Osteocyte (in vitro differentiated cells): ENCODE data around the gene WIZ. TPM values are rescaled to one million over a fixed set of nuclear protein-coding genes. Genes with fewer than 3 reads are reported as not detected.

Source experiments
- DNase-seq: peaks from one replicate; pipeline ENCODE4 v3.0.0; 2021; ENCODE audit warnings: mixed read lengths; ENCODE audit not compliant: unreplicated experiment; ENCODE audit errors: extremely low spot score
- H3K27ac Mint-ChIP-seq: one replicate; pipeline ENCODE4 v1.8.0; 2021; ENCODE audit warnings: mild to moderate bottlenecking, mixed read lengths; ENCODE audit not compliant: unreplicated experiment
- H3K27me3 Mint-ChIP-seq: one replicate; pipeline ENCODE4 v1.8.0; 2021; ENCODE audit warnings: mixed read lengths; ENCODE audit not compliant: unreplicated experiment
- H3K36me3 Mint-ChIP-seq: one replicate; pipeline ENCODE4 v1.8.0; 2021; ENCODE audit warnings: mixed read lengths; ENCODE audit not compliant: unreplicated experiment
- H3K4me1 Mint-ChIP-seq: one replicate; pipeline ENCODE4 v1.8.0; 2021; ENCODE audit warnings: mixed read lengths; ENCODE audit not compliant: unreplicated experiment
- H3K4me3 Mint-ChIP-seq: one replicate; pipeline ENCODE4 v1.8.0; 2021; ENCODE audit warnings: mild to moderate bottlenecking, moderate library complexity, mixed read lengths; ENCODE audit not compliant: unreplicated experiment
- H3K9me3 Mint-ChIP-seq: one replicate; pipeline ENCODE4 v1.8.0; 2021; ENCODE audit warnings: mixed read lengths; ENCODE audit not compliant: unreplicated experiment
- CTCF ChIP-seq: fragments of 200-600 bp; sonication (generic); IDR thresholded peaks from 2 replicates; pipeline ENCODE4 v1.5.0; 2021; ENCODE audit warnings: antibody characterized with exemption, mild to moderate bottlenecking, moderate library complexity
- total RNA-seq: library from RNA; stranded (reverse); gene quantifications from 2 replicates; pipeline ENCODE4 v1.2.1, GENCODE V29; 2021

The WIZ gene
- total RNA-seq, 1 donor from 2014 or later = 55.0 TPM

GRCh38 chr19:15445227-15445605 is 4.5 kb downstream of the WIZ start:
- no peak overlapping the region for H3K27ac Mint-ChIP-seq
- H3K4me3 Mint-ChIP-seq = no peak overlapping the region
- H3K9me3 Mint-ChIP-seq = no peaks in the 10 kb centered on the region

GRCh38 chr19:15444505-15445226 is 5.1 kb downstream of the WIZ start:
- Mint-ChIP-seq H3K4me3 (no peak overlapping the region), H3K36me3 (peaks cover 3% of the 10 kb centered on the region), H3K27me3 (no peaks in the 10 kb centered on the region), H3K4me1 (peaks cover 7% of the 10 kb centered on the region), H3K27ac (no peak overlapping the region), H3K9me3 (no peaks in the 10 kb centered on the region)
- no peak for TF ChIP-seq CTCF
- DNase-seq = no peak

More at GRCh38 chr19:15445227-15445605, 4.5 kb downstream of the WIZ start:
- DNase-seq = no peak
- H3K27me3 Mint-ChIP-seq = no peaks in the 10 kb centered on the region
- H3K4me1 Mint-ChIP-seq = peaks cover 7% of the 10 kb centered on the region
- TF ChIP-seq CTCF = no peak
- H3K36me3 Mint-ChIP-seq = peaks cover 3% of the 10 kb centered on the region

- peaks cover 5% of the 10 kb centered on the region for H3K4me1 Mint-ChIP-seq
- H3K27ac Mint-ChIP-seq = no peak overlapping the region
- no peaks in the 10 kb centered on the region for H3K27me3 Mint-ChIP-seq
- no peak overlapping the region for H3K4me3 Mint-ChIP-seq
- DNase-seq = no peak
- H3K9me3 Mint-ChIP-seq = no peaks in the 10 kb centered on the region
- peaks cover 3% of the 10 kb centered on the region for H3K36me3 Mint-ChIP-seq
- TF ChIP-seq CTCF = no peak
These were observed 5.9 kb downstream of the WIZ start for GRCh38 chr19:15443838-15444237.

- Mint-ChIP-seq H3K4me3 (no peak overlapping the region), H3K27me3 (no peaks in the 10 kb centered on the region), H3K27ac (no peak overlapping the region), H3K4me1 (peaks cover under 1% of the 10 kb centered on the region), H3K9me3 (no peaks in the 10 kb centered on the region), H3K36me3 (peaks cover 3% of the 10 kb centered on the region)
- DNase-seq = no peak
- no peak for TF ChIP-seq CTCF
These were observed 6.4 kb downstream of the WIZ start for GRCh38 chr19:15443325-15443724.

GRCh38 chr19:15442142-15442920 is 7.4 kb downstream of the WIZ start:
- H3K27ac Mint-ChIP-seq = no peak overlapping the region
- no peaks in the 10 kb centered on the region for H3K9me3 Mint-ChIP-seq
- no peak for TF ChIP-seq CTCF
- H3K4me1 Mint-ChIP-seq = peaks cover 2% of the 10 kb centered on the region
- H3K27me3 Mint-ChIP-seq = no peaks in the 10 kb centered on the region
- DNase-seq = no peak
- peaks cover 2% of the 10 kb centered on the region for H3K36me3 Mint-ChIP-seq
- H3K4me3 Mint-ChIP-seq = no peak overlapping the region
